ENCODE data around the gene GALNTL6. TPM values are rescaled to one million over a fixed set of nuclear protein-coding genes. Genes with fewer than 3 reads are reported as not detected.

The GALNTL6 gene
- total and polyA plus RNA-seq, 2 of the 4 experiments (the other 2 are of a cell fraction): under 0.01 TPM; not detected in 1

DNA sequence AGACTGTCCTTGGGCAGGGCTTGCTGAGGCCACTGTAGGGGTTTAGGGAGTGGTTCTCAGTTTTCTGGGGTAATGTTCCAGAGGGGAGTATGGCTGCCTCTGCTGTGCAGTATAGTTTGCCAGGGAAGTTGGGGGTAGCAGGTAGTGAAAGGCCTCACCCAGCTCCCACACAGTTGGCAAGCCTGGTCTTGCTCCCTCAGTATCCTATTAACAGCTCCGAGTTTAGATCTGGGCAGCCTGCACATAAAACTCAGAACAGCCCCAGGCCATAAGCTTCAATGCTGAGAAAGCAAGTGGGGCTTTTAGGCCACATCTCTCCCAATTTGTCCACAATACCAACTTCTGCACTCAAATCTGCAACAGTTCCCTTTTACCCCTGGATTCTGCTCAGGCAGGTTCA lies 205.2 kb downstream of the GALNTL6 start:
- ATAC-seq (ENCODE audit: low read depth) (no peak), DNase-seq (no peak)
- dilution Hi-C loops (cut with HindIII; ENCODE audit: low sequenced_read_pairs, unreplicated experiment): no loop called here
- POLR2A ChIA-PET (ENCODE audit: unreplicated experiment): no interaction called here
- Histone ChIP-seq H3K4me3 (ENCODE audit: insufficient read depth, low read depth, low read length) (no peak overlapping the region), H3K23ac (ENCODE audit: low read depth, low read length) (no peak overlapping the region), H4K20me1 (ENCODE audit: insufficient read depth, low read length) (no peaks in the 10 kb centered on the region), H3K27me3 (ENCODE audit: control insufficient read depth, insufficient read depth, low read length) (no peaks in the 10 kb centered on the region), H4K91ac (ENCODE audit: insufficient read depth, low read depth, low read length) (no peak overlapping the region), H3K4ac (ENCODE audit: low read depth, low read length) (no peak overlapping the region), H3K9me1 (ENCODE audit: insufficient read depth, low read length) (no peaks in the 10 kb centered on the region), H3K14ac (replicated peaks; ENCODE audit: low read depth, low read length) (no peak overlapping the region), H3K4me2 (ENCODE audit: low read depth, low read length) (no peak overlapping the region), H3K79me1 (ENCODE audit: low read depth in 1 of 2, low read length in 2 of 2) (no peaks in the 10 kb centered on the region), H3K9me3 (ENCODE audit: control insufficient read depth, insufficient read depth, low read length) (peaks cover 4% of the 10 kb centered on the region; the same call in 1 of the 2 replicates), H2BK5ac (ENCODE audit: low read depth, low read length, poor library complexity, severe bottlenecking) (no peak overlapping the region), H3K9ac (ENCODE audit: low read depth, low read length) (no peak overlapping the region), H3K36me3 (ENCODE audit: control insufficient read depth, insufficient read depth, low read length) (no peaks in the 10 kb centered on the region), H3K18ac (ENCODE audit: low read depth, low read length) (no peak overlapping the region), H2BK15ac (ENCODE audit: low read depth, low read length) (no peak overlapping the region), H4K8ac (ENCODE audit: low read depth in 2 of 2, low read length in 2 of 2) (no peak overlapping the region), H2AFZ (replicated peaks; ENCODE audit: low read length, poor library complexity) (no peak overlapping the region), H2BK20ac (ENCODE audit: low read depth, low read length) (no peak overlapping the region), H2BK120ac (ENCODE audit: low read depth, low read length) (no peak overlapping the region), H3K56ac (ENCODE audit: extremely low read depth, insufficient read depth, low read length) (no peak overlapping the region), H2AK5ac (ENCODE audit: low read depth, low read length) (no peak overlapping the region), H3K27ac (ENCODE audit: insufficient read depth, low read length) (no peak overlapping the region), H4K5ac (ENCODE audit: low read depth, low read length) (no peak overlapping the region), H3K4me1 (ENCODE audit: control insufficient read depth, insufficient read depth, low read length) (no peaks in the 10 kb centered on the region), H2AK9ac (replicated peaks; ENCODE audit: low read depth, low read length, poor library complexity) (no peak overlapping the region)
- in situ Hi-C loops (cut with MboI; ENCODE audit: low sequenced_read_pairs): no loop called here
- no CpG with 5 or more reads among the region's 1 CpG for WGBS, 2 experiments (ENCODE audit: extremely low coverage in 2 of 2, insufficient read length in 1 of 2)
- intact Hi-C loops (cut with micrococcal nuclease): no loop called here
- CTCF ChIA-PET: interaction anchor here (1.0 kb wide), 1 partner anchor 9 kb away, joined by 3 read pairs; no protein-coding TSS in a partner anchor
- no peak for TF ChIP-seq CEBPB (IDR thresholded peaks at IDR 0.05; ENCODE audit: low read depth, low read length)
- TF ChIP-seq MAZ (IDR thresholded peaks at IDR 0.05; ENCODE audit: borderline replicate concordance, low read depth, low read length): no peak
- no peak for TF ChIP-seq MXI1 (IDR thresholded peaks at IDR 0.05; ENCODE audit: borderline replicate concordance, low read depth, low read length)
- TF ChIP-seq RCOR1 (IDR thresholded peaks at IDR 0.05; ENCODE audit: insufficient replicate concordance, low read length): no peak
- TF ChIP-seq RAD21 (IDR thresholded peaks at IDR 0.05; ENCODE audit: low read length): no peak
- TF ChIP-seq SMC3 (IDR thresholded peaks at IDR 0.05; ENCODE audit: low read depth, low read length): no peak
- no peak for TF ChIP-seq MAFK (IDR thresholded peaks at IDR 0.05; ENCODE audit: low read depth, low read length)
- TF ChIP-seq RFX5 (IDR thresholded peaks at IDR 0.05; ENCODE audit: low read depth, low read length): no peak
- TF ChIP-seq CHD1 (IDR thresholded peaks at IDR 0.05; ENCODE audit: low read depth, low read length): no peak
- TF ChIP-seq NFE2L2 (IDR thresholded peaks at IDR 0.05; ENCODE audit: low read depth, low read length): no peak
- TF ChIP-seq, protein P1, sequence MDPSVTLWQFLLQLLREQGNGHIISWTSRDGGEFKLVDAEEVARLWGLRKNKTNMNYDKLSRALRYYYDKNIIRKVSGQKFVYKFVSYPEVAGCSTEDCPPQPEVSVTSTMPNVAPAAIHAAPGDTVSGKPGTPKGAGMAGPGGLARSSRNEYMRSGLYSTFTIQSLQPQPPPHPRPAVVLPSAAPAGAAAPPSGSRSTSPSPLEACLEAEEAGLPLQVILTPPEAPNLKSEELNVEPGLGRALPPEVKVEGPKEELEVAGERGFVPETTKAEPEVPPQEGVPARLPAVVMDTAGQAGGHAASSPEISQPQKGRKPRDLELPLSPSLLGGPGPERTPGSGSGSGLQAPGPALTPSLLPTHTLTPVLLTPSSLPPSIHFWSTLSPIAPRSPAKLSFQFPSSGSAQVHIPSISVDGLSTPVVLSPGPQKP (IDR thresholded peaks at IDR 0.05; ENCODE audit: borderline replicate concordance, low read depth, low read length): no peak
- TF ChIP-seq, protein P2, sequence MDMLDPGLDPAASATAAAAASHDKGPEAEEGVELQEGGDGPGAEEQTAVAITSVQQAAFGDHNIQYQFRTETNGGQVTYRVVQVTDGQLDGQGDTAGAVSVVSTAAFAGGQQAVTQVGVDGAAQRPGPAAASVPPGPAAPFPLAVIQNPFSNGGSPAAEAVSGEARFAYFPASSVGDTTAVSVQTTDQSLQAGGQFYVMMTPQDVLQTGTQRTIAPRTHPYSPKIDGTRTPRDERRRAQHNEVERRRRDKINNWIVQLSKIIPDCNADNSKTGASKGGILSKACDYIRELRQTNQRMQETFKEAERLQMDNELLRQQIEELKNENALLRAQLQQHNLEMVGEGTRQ (IDR thresholded peaks at IDR 0.05; ENCODE audit: low read depth, low read length): no peak
- no peak for TF ChIP-seq POLR2A (IDR thresholded peaks at IDR 0.05; ENCODE audit: low read depth, low read length)
- TF ChIP-seq BHLHE40 (IDR thresholded peaks at IDR 0.05; ENCODE audit: low read depth, low read length): no peak
- TF ChIP-seq, protein P3, sequence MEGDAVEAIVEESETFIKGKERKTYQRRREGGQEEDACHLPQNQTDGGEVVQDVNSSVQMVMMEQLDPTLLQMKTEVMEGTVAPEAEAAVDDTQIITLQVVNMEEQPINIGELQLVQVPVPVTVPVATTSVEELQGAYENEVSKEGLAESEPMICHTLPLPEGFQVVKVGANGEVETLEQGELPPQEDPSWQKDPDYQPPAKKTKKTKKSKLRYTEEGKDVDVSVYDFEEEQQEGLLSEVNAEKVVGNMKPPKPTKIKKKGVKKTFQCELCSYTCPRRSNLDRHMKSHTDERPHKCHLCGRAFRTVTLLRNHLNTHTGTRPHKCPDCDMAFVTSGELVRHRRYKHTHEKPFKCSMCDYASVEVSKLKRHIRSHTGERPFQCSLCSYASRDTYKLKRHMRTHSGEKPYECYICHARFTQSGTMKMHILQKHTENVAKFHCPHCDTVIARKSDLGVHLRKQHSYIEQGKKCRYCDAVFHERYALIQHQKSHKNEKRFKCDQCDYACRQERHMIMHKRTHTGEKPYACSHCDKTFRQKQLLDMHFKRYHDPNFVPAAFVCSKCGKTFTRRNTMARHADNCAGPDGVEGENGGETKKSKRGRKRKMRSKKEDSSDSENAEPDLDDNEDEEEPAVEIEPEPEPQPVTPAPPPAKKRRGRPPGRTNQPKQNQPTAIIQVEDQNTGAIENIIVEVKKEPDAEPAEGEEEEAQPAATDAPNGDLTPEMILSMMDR (conservative IDR thresholded peaks at IDR 0.05; ENCODE audit: low read depth, low read length): no peak
- no peak for TF ChIP-seq FOS (IDR thresholded peaks at IDR 0.05; ENCODE audit: low read depth, low read length)
- BruUV-seq (replicated peaks): no TSS peak
